GM19372 (cell line): ENCODE results near the gene LIPA.

Source experiments
- ATAC-seq: cut with Tn5 transposase; IDR thresholded peaks from one replicate; pipeline ENCODE4 v1.9.1; 2021; ENCODE audit warnings: mild to moderate bottlenecking, low read depth, moderate library complexity; ENCODE audit not compliant: unreplicated experiment

LIPA gene

DNA sequence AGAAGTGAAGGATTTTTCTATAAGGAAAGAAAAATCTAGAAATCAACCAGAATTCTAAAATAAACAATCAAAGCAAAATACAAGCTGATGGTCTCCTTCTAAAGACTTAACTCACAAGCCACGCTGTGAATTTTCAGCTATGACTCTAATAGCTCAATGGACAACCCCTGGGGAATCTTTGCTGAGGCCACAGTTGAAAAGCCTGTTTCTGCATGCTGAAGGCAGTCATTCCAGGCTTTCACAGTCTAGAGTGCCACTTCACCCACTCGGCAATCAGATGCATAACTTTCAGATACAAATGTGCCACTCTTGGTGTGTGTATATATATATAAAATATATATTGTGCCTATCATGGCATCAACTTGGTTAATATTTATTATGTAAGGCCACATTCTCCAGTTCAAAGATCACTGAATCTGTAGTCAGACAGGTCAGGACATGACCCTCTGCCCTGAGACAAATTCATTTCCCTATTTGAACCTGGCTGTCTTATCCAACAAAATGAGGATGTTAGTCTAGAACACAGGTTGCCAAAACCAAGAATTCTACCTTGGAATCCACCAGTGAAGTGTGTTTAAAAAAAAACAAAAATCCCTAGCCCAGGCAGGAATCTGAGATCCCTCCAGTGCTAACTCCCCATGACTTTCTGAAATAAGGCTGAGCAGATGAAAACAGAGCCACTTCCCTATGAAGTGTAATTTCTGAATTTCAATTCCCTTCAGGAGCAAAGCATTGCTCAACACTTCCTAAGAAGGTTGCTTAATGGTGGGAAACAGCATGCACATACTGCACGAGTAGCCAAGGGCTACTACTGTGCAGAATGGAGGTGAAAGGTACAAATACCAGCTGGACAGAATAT, 9.9 kb downstream of the LIPA start:
- ATAC-seq = no peak

- no peak for ATAC-seq
These were observed 10.5 kb downstream of the LIPA start for GRCh38 chr10:89241026-89241425.

DNA sequence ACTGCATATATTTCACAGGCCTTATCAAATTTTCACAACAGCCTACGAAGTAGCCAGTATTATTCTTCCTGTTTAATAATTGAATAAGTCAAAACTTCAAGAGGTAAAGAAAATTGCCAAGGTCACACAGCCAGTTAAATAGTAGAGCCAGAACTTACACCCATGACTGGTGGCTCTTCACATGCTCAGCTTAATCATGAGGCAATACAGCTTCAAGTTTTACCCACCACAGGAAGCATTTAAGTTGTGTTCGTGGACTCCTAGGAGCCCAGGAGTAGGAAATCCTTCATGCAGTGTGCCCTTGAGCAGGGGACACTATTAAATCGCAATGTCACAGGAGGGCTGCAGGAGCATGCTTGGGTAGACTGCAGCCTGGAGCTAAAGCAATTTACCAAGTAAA, 11.1 kb downstream of the LIPA start:
- ATAC-seq = no peak

DNA sequence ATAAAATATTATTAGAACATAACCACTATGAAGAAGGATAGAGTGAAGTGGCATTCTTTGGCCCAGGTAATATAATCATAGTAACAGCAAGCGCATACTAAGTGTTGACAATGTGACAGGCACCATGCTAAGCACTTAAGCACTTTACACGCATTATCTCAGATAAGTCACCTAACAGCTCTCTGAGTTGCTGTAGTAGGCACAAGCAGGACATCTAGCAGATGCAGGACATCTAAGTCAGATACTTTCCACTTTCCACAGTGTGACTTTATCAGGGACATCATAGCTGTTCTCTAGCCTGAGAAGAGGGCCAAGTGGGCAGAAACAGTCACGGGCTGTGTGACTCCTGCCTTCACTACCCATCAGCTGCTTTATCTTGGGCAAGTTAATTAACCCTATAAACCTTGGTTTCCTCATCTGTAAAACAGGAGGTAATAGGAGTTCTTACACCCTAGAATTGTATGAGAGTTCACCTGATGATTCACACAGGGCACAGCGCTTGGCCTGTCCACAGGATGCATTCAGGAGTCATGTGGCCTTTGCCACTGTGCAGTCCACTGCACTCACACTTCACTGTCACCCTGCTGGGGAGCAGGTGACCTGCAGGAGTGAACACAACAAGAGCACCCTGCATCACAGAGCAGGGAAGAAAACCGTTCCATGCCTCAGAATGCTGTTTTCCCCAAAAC, 12.5 kb downstream of the LIPA start:
- no peak for ATAC-seq

DNA sequence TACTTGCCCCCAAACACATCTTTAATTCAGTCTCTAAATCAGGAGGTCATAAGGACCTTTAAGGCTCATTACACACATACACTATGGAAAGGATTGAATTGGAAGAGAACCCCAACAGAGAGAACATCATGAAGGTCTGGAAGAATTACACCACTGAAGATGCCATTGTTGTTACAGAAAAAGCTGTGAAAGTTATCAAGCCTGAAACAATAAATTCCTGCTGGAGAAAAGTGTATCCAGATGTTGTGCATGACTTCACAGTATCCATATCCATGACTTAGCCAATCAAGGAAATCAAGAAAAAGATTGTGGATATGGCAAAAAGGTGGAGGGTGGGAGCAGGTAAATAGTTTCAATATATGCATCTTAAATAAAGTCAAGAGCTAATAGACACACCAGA, 13.7 kb downstream of the LIPA start:
- ATAC-seq = no peak

GRCh38 chr10:89236226-89236797, 15.3 kb downstream of the LIPA start:
- ATAC-seq = no peak

GRCh38 chr10:89235073-89235798, 16.3 kb downstream of the LIPA start:
- no peak for ATAC-seq

DNA sequence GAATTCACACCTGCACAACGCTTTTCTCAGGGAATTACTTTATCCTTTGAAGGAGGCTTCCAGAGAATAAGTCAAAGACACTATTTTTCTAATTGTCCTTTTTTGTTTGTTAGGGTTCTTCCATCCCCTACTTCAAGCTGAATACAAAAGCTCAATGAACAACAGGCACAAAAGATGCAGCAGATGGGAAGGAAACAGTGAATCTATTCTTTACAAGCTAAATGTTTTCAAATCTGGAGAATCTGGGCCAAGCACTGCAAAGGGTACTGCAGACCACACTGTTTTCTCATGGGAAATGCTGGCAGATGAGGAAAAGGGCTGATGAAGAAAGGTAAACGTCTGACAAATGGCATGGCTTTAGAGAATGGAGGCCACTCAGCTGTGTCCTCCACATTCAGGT, 18.5 kb downstream of the LIPA start:
- no peak for ATAC-seq

GRCh38 chr10:89228962-89229361, 22.6 kb downstream of the LIPA start:
- no peak for ATAC-seq

DNA sequence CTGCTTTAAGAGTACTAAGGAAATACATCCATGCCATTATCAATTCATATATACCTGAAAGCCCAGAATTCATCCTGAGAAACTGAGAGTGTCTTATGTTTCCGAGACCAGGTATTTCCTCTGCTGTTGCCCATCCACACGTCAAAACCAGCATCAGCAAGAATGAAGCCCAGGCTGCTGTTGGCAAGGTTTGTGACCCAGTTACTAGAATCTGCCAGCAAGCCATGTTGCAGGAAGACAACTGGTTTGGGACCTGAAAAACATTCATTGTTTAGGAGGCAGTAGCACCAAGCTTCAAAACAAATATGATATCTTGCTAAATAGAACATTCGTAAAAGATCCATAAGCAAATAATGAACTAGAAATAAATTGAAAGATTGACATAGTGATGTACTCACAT, 23.4 kb downstream of the LIPA start:
- no peak for ATAC-seq

DNA sequence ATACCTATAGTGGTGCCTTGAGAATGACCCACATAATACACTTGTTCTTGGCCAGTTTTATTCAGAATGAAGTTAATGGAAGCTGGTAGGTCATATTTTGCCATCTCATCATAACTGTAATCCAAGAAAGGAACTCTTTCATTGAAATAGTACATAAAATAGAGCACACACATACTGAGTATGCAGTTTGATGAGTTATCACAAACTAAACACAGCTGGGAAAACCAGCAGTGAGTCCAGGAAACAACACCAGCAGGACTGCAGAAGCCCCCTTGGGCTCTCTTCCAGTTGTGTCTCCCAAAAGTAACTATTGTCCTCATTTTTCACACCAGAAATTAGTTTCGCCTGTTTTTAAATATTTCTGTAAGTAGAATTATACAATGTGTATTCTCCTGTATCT, 24.7 kb downstream of the LIPA start:
- no peak for ATAC-seq

DNA sequence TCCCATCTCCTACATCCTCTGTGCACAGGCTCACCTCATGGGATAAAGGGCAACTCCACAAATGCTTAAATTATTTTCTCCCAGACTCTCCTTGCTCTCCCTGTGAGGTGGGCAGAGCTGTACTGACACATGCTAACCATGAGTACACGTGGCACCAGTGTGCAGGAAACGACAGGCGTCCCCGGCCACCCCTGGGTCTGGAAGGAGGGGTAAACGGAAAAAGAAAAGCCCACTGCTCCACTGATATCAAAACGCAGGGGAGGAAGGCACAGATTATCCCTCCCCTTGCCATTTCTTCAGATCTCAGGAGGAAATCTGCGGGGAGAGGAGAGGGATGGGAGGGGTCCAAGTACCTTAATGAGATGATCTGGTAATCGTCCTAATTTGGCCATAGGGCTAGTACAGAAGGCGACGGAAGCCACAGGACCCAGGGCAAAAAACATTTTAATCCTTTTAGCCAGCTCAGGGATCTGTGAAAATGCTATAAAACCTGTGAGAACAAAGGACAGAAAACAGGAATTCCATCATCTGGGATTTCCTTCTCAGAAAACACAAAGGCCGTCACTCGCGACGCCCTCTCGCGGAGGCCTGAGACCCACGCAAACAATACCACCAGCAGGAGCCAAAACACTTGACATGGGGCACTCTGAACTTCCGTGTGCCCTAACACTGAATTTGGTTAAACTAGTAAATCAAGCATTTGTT, 26.7 kb downstream of the LIPA start:
- ATAC-seq = no peak

DNA sequence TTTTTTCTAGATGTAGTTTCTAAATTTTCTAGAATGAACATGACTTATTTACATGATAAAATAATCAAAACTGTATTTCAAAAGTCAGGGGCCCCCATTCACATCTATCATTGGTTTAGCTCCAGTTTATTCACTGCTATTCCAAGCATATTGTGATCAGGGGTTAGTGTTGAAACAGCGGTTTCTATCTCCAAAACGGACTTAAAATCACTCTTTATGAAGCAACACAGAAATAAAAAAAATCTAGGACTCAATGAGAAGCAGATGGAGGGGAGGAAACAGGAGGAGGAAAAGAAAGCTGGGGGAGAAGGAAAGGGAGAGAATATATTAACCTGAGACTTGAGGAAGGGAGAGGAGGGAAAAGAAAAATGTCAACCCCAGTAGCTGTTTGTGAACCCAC, 29.7 kb downstream of the LIPA start:
- ATAC-seq = no peak

DNA sequence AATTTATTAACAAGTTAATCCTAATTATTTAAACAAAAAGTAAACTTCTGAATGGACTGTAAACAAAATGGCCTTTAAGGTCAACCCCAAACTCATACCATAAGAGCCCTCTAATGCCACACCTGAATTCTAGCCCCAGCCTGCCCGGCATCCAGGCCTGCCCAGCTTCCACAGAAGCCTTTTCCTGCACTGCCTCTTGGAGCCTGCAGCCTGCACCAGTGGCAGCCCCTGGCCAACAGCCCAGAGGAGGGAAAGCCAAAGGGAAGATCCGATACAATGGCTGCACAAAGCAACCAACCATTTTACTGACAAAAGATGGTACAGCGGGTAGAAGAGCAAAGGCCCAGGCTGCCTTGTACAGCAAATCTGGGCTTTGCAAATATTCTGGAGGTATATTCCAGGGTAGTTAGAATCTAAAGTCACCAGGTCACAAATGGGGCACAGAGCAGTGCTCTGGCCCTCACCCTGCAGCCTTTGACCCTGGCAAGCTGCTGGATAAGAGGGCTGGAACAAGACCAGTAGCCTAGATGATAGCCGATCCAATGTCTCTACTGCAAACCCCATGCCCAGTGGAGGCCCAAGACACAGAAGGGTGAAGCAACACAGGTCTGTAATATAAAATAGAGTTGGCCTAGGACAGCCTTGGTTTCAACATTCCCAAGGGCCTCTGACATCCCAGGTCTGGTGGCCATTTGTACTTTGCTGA, 31.9 kb downstream of the LIPA start:
- no peak for ATAC-seq

- ATAC-seq = no peak
These were observed 34.3 kb downstream of the LIPA start for GRCh38 chr10:89217057-89217990.

DNA sequence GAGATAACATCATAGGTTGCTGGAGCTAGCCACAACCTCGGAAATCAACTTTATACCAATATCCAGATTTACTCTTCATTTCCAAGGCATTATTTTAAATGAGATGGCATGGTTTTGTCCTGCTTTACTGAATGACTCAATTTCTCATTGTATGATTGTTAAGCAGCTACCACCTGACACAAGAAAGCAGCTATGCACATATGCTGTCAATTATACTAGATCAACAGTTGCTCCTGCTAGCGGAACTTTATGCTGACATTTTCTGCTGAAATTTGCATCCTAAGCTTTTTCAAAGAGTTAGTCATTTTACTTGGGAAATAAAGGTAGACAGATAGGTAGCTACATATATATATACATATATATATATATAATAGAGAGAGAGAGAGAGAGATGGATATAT, 35.5 kb downstream of the LIPA start:
- ATAC-seq = no peak

GRCh38 chr10:89215511-89215910, 36.1 kb downstream of the LIPA start:
- ATAC-seq = no peak

GRCh38 chr10:89214566-89215165, 36.9 kb downstream of the LIPA start:
- ATAC-seq = no peak
